Activated CD4-positive, alpha-beta T cell treated with anti-CD3 and anti-CD28 coated beads for 36 hours (primary cell): ENCODE measurements around the gene MAP3K3. TPM values are rescaled to one million over a fixed set of nuclear protein-coding genes. Genes with fewer than 3 reads are reported as not detected.

Source experiments
- ATAC-seq: fragments of 200-7000 bp; cut with Tn5 transposase; one replicate; pipeline ENCODE4 v1.10.0; 2021; ENCODE audit warnings: mild to moderate bottlenecking, moderate library complexity
- CTCF ChIA-PET: fragments of 350-600 bp; sonication (Branson Sonifier 250); formaldehyde crosslinking; loops from one replicate; lab custom pipeline; 2021; ENCODE audit warnings: antibody characterized with exemption; lab: Charles Lee
- POLR2A ChIA-PET: fragments of 350-600 bp; sonication (Branson Sonifier 250); formaldehyde crosslinking; loops from one replicate; lab custom pipeline; 2021; ENCODE audit warnings: antibody characterized with exemption, inconsistent platforms; lab: Charles Lee
- DNase-seq: peaks from one replicate; pipeline ENCODE4 v3.0.0-alpha.2; 2020
- H3K27ac Mint-ChIP-seq: one replicate; pipeline ENCODE4 v1.8.0; 2021; ENCODE audit warnings: mixed read lengths
- H3K27me3 Mint-ChIP-seq: one replicate; pipeline ENCODE4 v1.8.0; 2021; ENCODE audit warnings: mixed read lengths
- H3K36me3 Mint-ChIP-seq: one replicate; pipeline ENCODE4 v1.8.0; 2021; ENCODE audit warnings: low read depth, mixed read lengths
- H3K4me1 Mint-ChIP-seq: one replicate; pipeline ENCODE4 v1.8.0; 2021; ENCODE audit warnings: mixed read lengths
- H3K4me3 Mint-ChIP-seq: one replicate; pipeline ENCODE4 v1.8.0; 2021; ENCODE audit warnings: mild to moderate bottlenecking, moderate library complexity, mixed read lengths
- H3K9me3 Mint-ChIP-seq: one replicate; pipeline ENCODE4 v1.8.0; 2021; ENCODE audit warnings: low read depth, mixed read lengths
- intact Hi-C, 2 experiments: fragments of 100-400 bp; cut with DNase I in 1 of 2; cut with micrococcal nuclease in 1 of 2; formaldehyde crosslinking; loops; one replicate each; pipeline versions ENCODE4 v1.14.2 to v1.15.1; 2022 to 2024; cut with DNase I, micrococcal nuclease
- total RNA-seq, 2 experiments: library from RNA; stranded (reverse); gene quantifications; one replicate each; pipeline ENCODE4 v1.2.3, GENCODE V29; 2021

The MAP3K3 gene
- total RNA-seq, 2 experiments from 2014 or later: 22.4 to 22.9 TPM

- Mint-ChIP-seq H3K9me3 (no peaks in the 10 kb centered on the region), H3K27ac (no peak overlapping the region), H3K4me1 (peaks cover 8% of the 10 kb centered on the region), H3K36me3 (peaks cover 1% of the 10 kb centered on the region), H3K27me3 (no peaks in the 10 kb centered on the region), H3K4me3 (no peak overlapping the region)
- intact Hi-C loops: loop anchor here in 1 of 2 experiments (5.0 kb wide), 1 partner anchor 252 kb away; no protein-coding TSS in a partner anchor
- ChIA-PET CTCF (interaction anchor here (0.7 to 1.0 kb wide), 2 partner anchors 28 to 179 kb away, joined by 3 read pairs; no protein-coding TSS in a partner anchor), POLR2A (no interaction called here)
- DNase-seq (no peak), ATAC-seq (no peak)
Observed at GRCh38 chr17:63679214-63679613, 57.0 kb downstream of the MAP3K3 start.

- Mint-ChIP-seq H3K9me3 (no peaks in the 10 kb centered on the region), H3K27me3 (no peaks in the 10 kb centered on the region), H3K4me3 (no peak overlapping the region), H3K4me1 (peaks cover 9% of the 10 kb centered on the region), H3K27ac (no peak overlapping the region), H3K36me3 (peaks cover 3% of the 10 kb centered on the region)
- intact Hi-C loops: no loop called here
- CTCF ChIA-PET: interaction anchor here (0.9 to 1.4 kb wide), 3 partner anchors 14 to 81 kb away, joined by 4 to 7 read pairs (median 5); no protein-coding TSS in a partner anchor
- POLR2A ChIA-PET: no interaction called here
- DNase-seq (no peak), ATAC-seq (no peak)
Observed at GRCh38 chr17:63680700-63681099, 58.5 kb downstream of the MAP3K3 start.

- DNase-seq (no peak), ATAC-seq (no peak)
- no peaks in the 10 kb centered on the region for H3K27me3 Mint-ChIP-seq
- POLR2A ChIA-PET: no interaction called here
- intact Hi-C loops: no loop called here
- H3K4me1 Mint-ChIP-seq: peaks cover 14% of the 10 kb centered on the region
- CTCF ChIA-PET: interaction anchor here (1.1 to 1.4 kb wide), 2 partner anchors 70 to 80 kb away, joined by 4 to 5 read pairs; no protein-coding TSS in a partner anchor
- H3K9me3 Mint-ChIP-seq: no peaks in the 10 kb centered on the region
- H3K4me3 Mint-ChIP-seq: no peak overlapping the region
- H3K27ac Mint-ChIP-seq: no peak overlapping the region
- H3K36me3 Mint-ChIP-seq: peaks cover 8% of the 10 kb centered on the region
Observed at GRCh38 chr17:63681530-63681929, 59.3 kb downstream of the MAP3K3 start.

- H3K27ac Mint-ChIP-seq: no peak overlapping the region
- no peak for DNase-seq
- H3K36me3 Mint-ChIP-seq: peaks cover 8% of the 10 kb centered on the region
- no peak for ATAC-seq
- no peak overlapping the region for H3K4me3 Mint-ChIP-seq
- peaks cover 16% of the 10 kb centered on the region for H3K4me1 Mint-ChIP-seq
- CTCF ChIA-PET: interaction anchor here (0.6 to 1.3 kb wide), 5 partner anchors 16 to 257 kb away, joined by 3 to 6 read pairs (median 3); no protein-coding TSS in a partner anchor
- POLR2A ChIA-PET: no interaction called here
- no peaks in the 10 kb centered on the region for H3K9me3 Mint-ChIP-seq
- H3K27me3 Mint-ChIP-seq: no peaks in the 10 kb centered on the region
- intact Hi-C loops: no loop called here
Observed at GRCh38 chr17:63682441-63682840, 60.2 kb downstream of the MAP3K3 start.

GRCh38 chr17:63682981-63683380, 60.8 kb downstream of the MAP3K3 start:
- no peak for DNase-seq
- no peaks in the 10 kb centered on the region for H3K9me3 Mint-ChIP-seq
- peaks cover 17% of the 10 kb centered on the region for H3K4me1 Mint-ChIP-seq
- peak overlapping the region; percentile 42 for H3K27ac Mint-ChIP-seq
- H3K4me3 Mint-ChIP-seq: no peak overlapping the region
- no peak for ATAC-seq
- no peaks in the 10 kb centered on the region for H3K27me3 Mint-ChIP-seq
- intact Hi-C loops: no loop called here
- CTCF ChIA-PET: interaction anchor here (0.6 to 1.3 kb wide), 5 partner anchors 17 to 257 kb away, joined by 3 to 6 read pairs (median 3); no protein-coding TSS in a partner anchor
- POLR2A ChIA-PET: no interaction called here
- H3K36me3 Mint-ChIP-seq: peaks cover 8% of the 10 kb centered on the region

- Mint-ChIP-seq H3K27me3 (no peaks in the 10 kb centered on the region), H3K27ac (no peak overlapping the region), H3K36me3 (peaks cover 10% of the 10 kb centered on the region), H3K9me3 (no peaks in the 10 kb centered on the region), H3K4me3 (no peak overlapping the region), H3K4me1 (peaks cover 18% of the 10 kb centered on the region)
- DNase-seq (no peak), ATAC-seq (no peak)
- ChIA-PET CTCF (interaction anchor here (0.6 to 1.0 kb wide), 3 partner anchors 10 to 37 kb away, joined by 3 read pairs; no protein-coding TSS in a partner anchor), POLR2A (no interaction called here)
- intact Hi-C loops: no loop called here
Observed at GRCh38 chr17:63685041-63685440, 62.8 kb downstream of the MAP3K3 start.

- Mint-ChIP-seq H3K4me3 (no peak overlapping the region), H3K4me1 (peaks cover 18% of the 10 kb centered on the region), H3K9me3 (no peaks in the 10 kb centered on the region), H3K36me3 (peaks cover 13% of the 10 kb centered on the region), H3K27me3 (no peaks in the 10 kb centered on the region), H3K27ac (peak overlapping the region; percentile 32)
- intact Hi-C loops: no loop called here
- ATAC-seq (no peak), DNase-seq (no peak)
- ChIA-PET POLR2A (interaction anchor here (0.6 kb wide), 1 partner anchor 1085 kb away, joined by 4 read pairs; no protein-coding TSS in a partner anchor), CTCF (interaction anchor here (1.0 to 1.5 kb wide), 3 partner anchors 9 to 37 kb away, joined by 3 to 4 read pairs (median 3); no protein-coding TSS in a partner anchor)
Observed at GRCh38 chr17:63685578-63685977, 63.4 kb downstream of the MAP3K3 start.

GRCh38 chr17:63686138-63686685, 64.0 kb downstream of the MAP3K3 start:
- intact Hi-C loops: no loop called here
- ChIA-PET POLR2A (interaction anchor here (0.6 kb wide), 1 partner anchor 1086 kb away, joined by 4 read pairs; no protein-coding TSS in a partner anchor), CTCF (interaction anchor here (0.6 to 1.5 kb wide), 5 partner anchors 9 to 713 kb away, joined by 3 to 4 read pairs (median 3); no protein-coding TSS in a partner anchor)
- DNase-seq (no peak), ATAC-seq (peak; percentile 84)
- Mint-ChIP-seq H3K27me3 (no peaks in the 10 kb centered on the region), H3K4me3 (no peak overlapping the region), H3K9me3 (no peaks in the 10 kb centered on the region), H3K27ac (peak overlapping the region; percentile 82), H3K4me1 (peaks cover 13% of the 10 kb centered on the region), H3K36me3 (peaks cover 18% of the 10 kb centered on the region)

GRCh38 chr17:63688396-63689020, 66.3 kb downstream of the MAP3K3 start:
- Mint-ChIP-seq H3K36me3 (peaks cover 16% of the 10 kb centered on the region), H3K27ac (peak overlapping the region; percentile 48), H3K4me1 (peaks cover 17% of the 10 kb centered on the region), H3K27me3 (no peaks in the 10 kb centered on the region), H3K9me3 (no peaks in the 10 kb centered on the region), H3K4me3 (no peak overlapping the region)
- intact Hi-C loops: no loop called here
- peak; percentile 38 for DNase-seq
- ChIA-PET POLR2A (no interaction called here), CTCF (interaction anchor here (0.6 to 0.9 kb wide), 2 partner anchors 260 to 264 kb away, joined by 3 to 5 read pairs; no protein-coding TSS in a partner anchor)
- peak; percentile 27 for ATAC-seq

- H3K27ac Mint-ChIP-seq: no peak overlapping the region
- intact Hi-C loops: no loop called here
- ATAC-seq: no peak
- H3K9me3 Mint-ChIP-seq: no peaks in the 10 kb centered on the region
- DNase-seq: no peak
- H3K27me3 Mint-ChIP-seq: no peaks in the 10 kb centered on the region
- ChIA-PET CTCF (no interaction called here), POLR2A (interaction anchor here (0.6 kb wide), 1 partner anchor 92 kb away, joined by 6 read pairs; no protein-coding TSS in a partner anchor)
- H3K36me3 Mint-ChIP-seq: peaks cover 16% of the 10 kb centered on the region
- H3K4me3 Mint-ChIP-seq: no peak overlapping the region
- peaks cover 25% of the 10 kb centered on the region for H3K4me1 Mint-ChIP-seq
Observed at GRCh38 chr17:63689479-63689878, 67.3 kb downstream of the MAP3K3 start.

GRCh38 chr17:63692195-63692816, 70.1 kb downstream of the MAP3K3 start:
- Mint-ChIP-seq H3K27ac (no peak overlapping the region), H3K4me1 (peaks cover 41% of the 10 kb centered on the region), H3K4me3 (no peak overlapping the region), H3K9me3 (no peaks in the 10 kb centered on the region), H3K27me3 (no peaks in the 10 kb centered on the region), H3K36me3 (peaks cover 23% of the 10 kb centered on the region)
- no peak for DNase-seq
- intact Hi-C loops: loop anchor here in 1 of 2 experiments (10.0 kb wide), 1 partner anchor 268 kb away; no protein-coding TSS in a partner anchor
- ChIA-PET POLR2A (no interaction called here), CTCF (no interaction called here)
- no peak for ATAC-seq
